SK-N-SH (cell line): ENCODE measurements around the gene PACSIN1.

ENCODE experiments used
- GATA2 ChIP-seq: sonication (generic); formaldehyde crosslinking; IDR thresholded peaks from 2 replicates; pipeline ENCODE4 v1.5.0; 2020; ENCODE audit warnings: mild to moderate bottlenecking, missing genetic modification reagents
- POLR2AphosphoS5 ChIP-seq: IDR thresholded peaks from 2 replicates; pipeline ENCODE4 v1.6.1; 2012; ENCODE audit warnings: low read depth, low read length
- TF ChIP-seq, protein P1 (sequence below): fragments of 200-600 bp; sonication (generic); IDR thresholded peaks from 2 replicates; pipeline ENCODE4 v1.6.1; 2017; ENCODE audit warnings: antibody characterized with exemption, mild to moderate bottlenecking, moderate library complexity
- TF ChIP-seq, protein P2 (sequence below): fragments of 150-350 bp; IDR thresholded peaks from 2 replicates; pipeline ENCODE4 v1.6.1; 2017; ENCODE audit warnings: antibody characterized with exemption, low read length, low read depth, borderline replicate concordance

DNA sequence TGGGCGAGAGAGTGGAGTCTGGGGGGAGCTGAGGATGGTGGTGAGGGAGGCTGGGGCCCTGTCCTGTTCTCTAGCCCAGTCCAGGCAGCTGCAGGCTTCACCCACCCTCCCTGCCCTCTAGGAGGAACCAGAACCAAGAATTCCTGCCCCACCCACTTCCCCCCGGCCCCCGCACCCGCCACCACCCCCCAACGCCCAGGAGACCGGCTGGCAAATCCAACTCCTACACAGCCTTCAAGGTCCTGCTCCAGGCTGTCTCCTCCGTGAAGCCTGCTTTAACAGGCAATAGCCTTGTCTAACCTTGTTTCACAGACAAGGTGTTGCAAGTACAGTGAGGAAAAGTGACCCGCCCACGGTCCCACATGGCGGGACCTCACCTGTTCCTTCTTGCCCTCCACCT lies 87.9 kb downstream of the PACSIN1 start:
- TF ChIP-seq, protein P1, sequence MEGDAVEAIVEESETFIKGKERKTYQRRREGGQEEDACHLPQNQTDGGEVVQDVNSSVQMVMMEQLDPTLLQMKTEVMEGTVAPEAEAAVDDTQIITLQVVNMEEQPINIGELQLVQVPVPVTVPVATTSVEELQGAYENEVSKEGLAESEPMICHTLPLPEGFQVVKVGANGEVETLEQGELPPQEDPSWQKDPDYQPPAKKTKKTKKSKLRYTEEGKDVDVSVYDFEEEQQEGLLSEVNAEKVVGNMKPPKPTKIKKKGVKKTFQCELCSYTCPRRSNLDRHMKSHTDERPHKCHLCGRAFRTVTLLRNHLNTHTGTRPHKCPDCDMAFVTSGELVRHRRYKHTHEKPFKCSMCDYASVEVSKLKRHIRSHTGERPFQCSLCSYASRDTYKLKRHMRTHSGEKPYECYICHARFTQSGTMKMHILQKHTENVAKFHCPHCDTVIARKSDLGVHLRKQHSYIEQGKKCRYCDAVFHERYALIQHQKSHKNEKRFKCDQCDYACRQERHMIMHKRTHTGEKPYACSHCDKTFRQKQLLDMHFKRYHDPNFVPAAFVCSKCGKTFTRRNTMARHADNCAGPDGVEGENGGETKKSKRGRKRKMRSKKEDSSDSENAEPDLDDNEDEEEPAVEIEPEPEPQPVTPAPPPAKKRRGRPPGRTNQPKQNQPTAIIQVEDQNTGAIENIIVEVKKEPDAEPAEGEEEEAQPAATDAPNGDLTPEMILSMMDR, result no peak
- no peak for TF ChIP-seq GATA2 (CRISPR knock-in tag)
- no peak for TF ChIP-seq POLR2AphosphoS5
- TF ChIP-seq, protein P2, sequence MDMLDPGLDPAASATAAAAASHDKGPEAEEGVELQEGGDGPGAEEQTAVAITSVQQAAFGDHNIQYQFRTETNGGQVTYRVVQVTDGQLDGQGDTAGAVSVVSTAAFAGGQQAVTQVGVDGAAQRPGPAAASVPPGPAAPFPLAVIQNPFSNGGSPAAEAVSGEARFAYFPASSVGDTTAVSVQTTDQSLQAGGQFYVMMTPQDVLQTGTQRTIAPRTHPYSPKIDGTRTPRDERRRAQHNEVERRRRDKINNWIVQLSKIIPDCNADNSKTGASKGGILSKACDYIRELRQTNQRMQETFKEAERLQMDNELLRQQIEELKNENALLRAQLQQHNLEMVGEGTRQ, result no peak
